ENCODE data around the gene HSPH1.

DNA sequence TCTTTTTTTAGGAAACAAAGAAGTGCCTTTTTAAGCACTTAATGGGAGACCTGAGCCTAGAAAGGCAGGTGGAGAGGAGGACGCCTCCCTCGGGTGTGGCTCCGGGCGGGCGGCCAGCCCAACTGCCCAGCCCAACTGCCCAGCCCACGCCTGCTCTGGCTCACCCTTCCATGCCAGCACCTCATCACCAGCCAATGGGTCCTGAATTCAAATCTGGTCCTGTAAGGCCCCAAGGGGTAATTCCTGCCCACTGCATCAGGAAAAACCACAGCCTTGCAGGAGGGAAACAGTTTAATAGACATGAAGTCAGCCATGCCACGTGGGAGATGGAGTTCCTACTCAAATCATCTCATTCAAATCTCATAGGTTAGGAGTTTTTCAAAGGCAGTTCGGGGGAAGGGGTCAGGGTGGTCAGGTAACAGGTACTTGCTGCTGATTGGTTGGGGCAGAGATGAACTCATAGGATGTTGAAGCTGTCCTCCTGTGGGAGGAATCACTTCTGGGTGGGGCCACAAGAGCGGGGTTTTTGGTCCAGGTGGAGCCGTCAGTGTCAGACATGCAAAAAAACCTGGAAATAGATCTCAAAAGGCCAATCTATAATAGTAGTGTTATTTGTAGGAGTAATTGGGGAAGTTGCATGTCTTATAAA is 64.9 kb downstream of the HSPH1 start:
- TF ChIP-seq, protein P1, sequence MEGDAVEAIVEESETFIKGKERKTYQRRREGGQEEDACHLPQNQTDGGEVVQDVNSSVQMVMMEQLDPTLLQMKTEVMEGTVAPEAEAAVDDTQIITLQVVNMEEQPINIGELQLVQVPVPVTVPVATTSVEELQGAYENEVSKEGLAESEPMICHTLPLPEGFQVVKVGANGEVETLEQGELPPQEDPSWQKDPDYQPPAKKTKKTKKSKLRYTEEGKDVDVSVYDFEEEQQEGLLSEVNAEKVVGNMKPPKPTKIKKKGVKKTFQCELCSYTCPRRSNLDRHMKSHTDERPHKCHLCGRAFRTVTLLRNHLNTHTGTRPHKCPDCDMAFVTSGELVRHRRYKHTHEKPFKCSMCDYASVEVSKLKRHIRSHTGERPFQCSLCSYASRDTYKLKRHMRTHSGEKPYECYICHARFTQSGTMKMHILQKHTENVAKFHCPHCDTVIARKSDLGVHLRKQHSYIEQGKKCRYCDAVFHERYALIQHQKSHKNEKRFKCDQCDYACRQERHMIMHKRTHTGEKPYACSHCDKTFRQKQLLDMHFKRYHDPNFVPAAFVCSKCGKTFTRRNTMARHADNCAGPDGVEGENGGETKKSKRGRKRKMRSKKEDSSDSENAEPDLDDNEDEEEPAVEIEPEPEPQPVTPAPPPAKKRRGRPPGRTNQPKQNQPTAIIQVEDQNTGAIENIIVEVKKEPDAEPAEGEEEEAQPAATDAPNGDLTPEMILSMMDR (IDR thresholded peaks at IDR 0.05): no peak
- no peak for TF ChIP-seq EZH2 (IDR thresholded peaks at IDR 0.05)

All from neural progenitor cell (in vitro differentiated cells).